ENCODE data around the gene ACER3. TPM values are rescaled to one million over a fixed set of nuclear protein-coding genes. Genes with fewer than 3 reads are reported as not detected.

The ACER3 gene
- total and polyA plus RNA-seq, 2 experiments from 2014 or later: 6.2 to 26.5 TPM

GRCh38 chr11:77020734-77021133 lies 160.0 kb downstream of the ACER3 start (continued):
- no peak for TF ChIP-seq ZNF462 (CRISPR knock-in tag; IDR thresholded peaks at IDR 0.05)
- TF ChIP-seq CTCF (conservative IDR thresholded peaks at IDR 0.05; ENCODE audit: low read depth in 2 of 2): no peak

- H3F3A ChIP-seq (replicated peaks; ENCODE audit: low read depth): no peaks in the 10 kb centered on the region
- Mint-ChIP-seq H3K4me1 (peaks cover 34% of the 10 kb centered on the region), H3K36me3 (ENCODE audit: low read depth) (no peaks in the 10 kb centered on the region), H3K27ac (no peak overlapping the region), H3K27me3 (ENCODE audit: insufficient read depth, low read depth, poor library complexity) (peaks cover 3% of the 10 kb centered on the region), H3K9me3 (no peaks in the 10 kb centered on the region; the same call in 2 of the 3 replicates), H3K4me3 (no peak overlapping the region)
- peaks cover 20% of the 10 kb centered on the region for H3K4me1 ChIP-seq (ENCODE audit: insufficient read depth)
- H3K4me3 ChIP-seq: no peak overlapping the region
- H2AFZ ChIP-seq: no peak overlapping the region
- H3K4me2 ChIP-seq: no peak overlapping the region
- H4K20me1 ChIP-seq (replicated peaks; ENCODE audit: insufficient read depth): no peaks in the 10 kb centered on the region; the same call in 1 of the 2 replicates
- ATAC-seq (no peak), DNase-seq (ENCODE audit: low spot score) (no peak)
- no peaks in the 10 kb centered on the region for H3K27me3 ChIP-seq (ENCODE audit: insufficient read depth)
- no peaks in the 10 kb centered on the region for H3K36me3 ChIP-seq (ENCODE audit: insufficient read depth)
- no peak overlapping the region for H3K27ac ChIP-seq (ENCODE audit: low read depth)
- no peaks in the 10 kb centered on the region for H3K79me2 ChIP-seq (replicated peaks; ENCODE audit: insufficient read depth)
- H3K9me2 ChIP-seq (ENCODE audit: insufficient read depth): no peaks in the 10 kb centered on the region
- TF ChIP-seq NANOG (IDR thresholded peaks at IDR 0.05; ENCODE audit: borderline replicate concordance) (no peak), STAT1 (IDR thresholded peaks at IDR 0.05; ENCODE audit: unreplicated experiment) (no peak), JUNB (IDR thresholded peaks at IDR 0.05; ENCODE audit: unreplicated experiment) (no peak), CREB1 (CRISPR knock-in tag; IDR thresholded peaks at IDR 0.05; ENCODE audit: low read depth) (no peak), ZNF331 (CRISPR knock-in tag; IDR thresholded peaks at IDR 0.05; ENCODE audit: low read depth) (no peak), EZH2 (IDR thresholded peaks at IDR 0.05; ENCODE audit: low read depth, unreplicated experiment) (no peak), EZH2phosphoT487 (IDR thresholded peaks at IDR 0.05; ENCODE audit: unreplicated experiment) (no peak), CTCF (conservative IDR thresholded peaks at IDR 0.05; ENCODE audit: low read depth in 2 of 2) (no peak), ETS1 (IDR thresholded peaks at IDR 0.05) (no peak), POLR2AphosphoS5 (IDR thresholded peaks at IDR 0.05; ENCODE audit: low read depth) (no peak)
These were observed 164.0 kb downstream of the ACER3 start for GRCh38 chr11:77024745-77025144.
